ENCODE data around the gene MRPL38. TPM values are rescaled to one million over a fixed set of nuclear protein-coding genes. Genes with fewer than 3 reads are reported as not detected.

MRPL38 gene
- polyA plus RNA-seq, 2 of the 4 experiments (the other 2 are of a cell fraction) = 53.5 to 102 TPM

- 84% methylated on average over 11 of the region's 13 CpGs for WGBS (ENCODE audit: missing lambda C conversion rate)
- Histone ChIP-seq H3K4me2 (no peak overlapping the region), H3K4me1 (peaks cover 23% of the 10 kb centered on the region), H3K4me3 (no peak overlapping the region), H3K27ac (no peak overlapping the region), H3K9me3 (no peaks in the 10 kb centered on the region)
- FAIRE-seq (no peak), ATAC-seq (no peak), DNase-seq (ENCODE audit: low read depth in 1 of 2, low spot score in 1 of 2) (no peak)
- CTCF ChIA-PET = interaction anchor here (0.6 to 22.8 kb wide), 8 partner anchors 23 to 568 kb away, joined by 3 to 513 read pairs (median 4); partner anchors contain the start of gene TRIM47
- TF ChIP-seq, protein P1, sequence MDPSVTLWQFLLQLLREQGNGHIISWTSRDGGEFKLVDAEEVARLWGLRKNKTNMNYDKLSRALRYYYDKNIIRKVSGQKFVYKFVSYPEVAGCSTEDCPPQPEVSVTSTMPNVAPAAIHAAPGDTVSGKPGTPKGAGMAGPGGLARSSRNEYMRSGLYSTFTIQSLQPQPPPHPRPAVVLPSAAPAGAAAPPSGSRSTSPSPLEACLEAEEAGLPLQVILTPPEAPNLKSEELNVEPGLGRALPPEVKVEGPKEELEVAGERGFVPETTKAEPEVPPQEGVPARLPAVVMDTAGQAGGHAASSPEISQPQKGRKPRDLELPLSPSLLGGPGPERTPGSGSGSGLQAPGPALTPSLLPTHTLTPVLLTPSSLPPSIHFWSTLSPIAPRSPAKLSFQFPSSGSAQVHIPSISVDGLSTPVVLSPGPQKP (IDR thresholded peaks at IDR 0.05; ENCODE audit: low read depth, low read length) = no peak
- TF ChIP-seq, protein P2, sequence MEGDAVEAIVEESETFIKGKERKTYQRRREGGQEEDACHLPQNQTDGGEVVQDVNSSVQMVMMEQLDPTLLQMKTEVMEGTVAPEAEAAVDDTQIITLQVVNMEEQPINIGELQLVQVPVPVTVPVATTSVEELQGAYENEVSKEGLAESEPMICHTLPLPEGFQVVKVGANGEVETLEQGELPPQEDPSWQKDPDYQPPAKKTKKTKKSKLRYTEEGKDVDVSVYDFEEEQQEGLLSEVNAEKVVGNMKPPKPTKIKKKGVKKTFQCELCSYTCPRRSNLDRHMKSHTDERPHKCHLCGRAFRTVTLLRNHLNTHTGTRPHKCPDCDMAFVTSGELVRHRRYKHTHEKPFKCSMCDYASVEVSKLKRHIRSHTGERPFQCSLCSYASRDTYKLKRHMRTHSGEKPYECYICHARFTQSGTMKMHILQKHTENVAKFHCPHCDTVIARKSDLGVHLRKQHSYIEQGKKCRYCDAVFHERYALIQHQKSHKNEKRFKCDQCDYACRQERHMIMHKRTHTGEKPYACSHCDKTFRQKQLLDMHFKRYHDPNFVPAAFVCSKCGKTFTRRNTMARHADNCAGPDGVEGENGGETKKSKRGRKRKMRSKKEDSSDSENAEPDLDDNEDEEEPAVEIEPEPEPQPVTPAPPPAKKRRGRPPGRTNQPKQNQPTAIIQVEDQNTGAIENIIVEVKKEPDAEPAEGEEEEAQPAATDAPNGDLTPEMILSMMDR (IDR thresholded peaks at IDR 0.05) = no peak
- no peak for TF ChIP-seq EP300 (IDR thresholded peaks at IDR 0.05)
- POLR2A ChIA-PET = no interaction called here
Observed at GRCh38 chr17:75900691-75901533, 3.8 kb downstream of the MRPL38 start.

GRCh38 chr17:75899767-75900468 is 4.8 kb downstream of the MRPL38 start:
- Histone ChIP-seq H3K4me1 (peaks cover 25% of the 10 kb centered on the region), H3K27ac (no peak overlapping the region), H3K4me2 (no peak overlapping the region), H3K9me3 (no peaks in the 10 kb centered on the region), H3K4me3 (no peak overlapping the region)
- no peak for FAIRE-seq
- CTCF ChIA-PET = interaction anchor here (0.7 to 22.8 kb wide), 14 partner anchors 22 to 380 kb away, joined by 3 to 513 read pairs (median 4); partner anchors contain the start of genes CDK3, TRIM47 and WBP2
- 93% methylated on average over 23 of the region's 23 CpGs for WGBS (ENCODE audit: missing lambda C conversion rate)
- no peak for DNase-seq (ENCODE audit: low read depth in 1 of 2, low spot score in 1 of 2)
- no peak for ATAC-seq
- POLR2A ChIA-PET = no interaction called here
- TF ChIP-seq GATA3 (IDR thresholded peaks at IDR 0.05; ENCODE audit: borderline replicate concordance) (no peak), RNF2 (IDR thresholded peaks at IDR 0.05; ENCODE audit: borderline replicate concordance, low read depth) (no peak), EHMT2 (IDR thresholded peaks at IDR 0.05; ENCODE audit: low read depth) (no peak), NPAS2 (CRISPR knock-in tag; IDR thresholded peaks at IDR 0.05; ENCODE audit: borderline replicate concordance) (no peak), KDM5A (IDR thresholded peaks at IDR 0.05) (no peak), SMC3 (IDR thresholded peaks at IDR 0.05) (no peak), POLR2A (IDR thresholded peaks at IDR 0.05; ENCODE audit: low read length) (no peak), ZFP36 (IDR thresholded peaks at IDR 0.05; ENCODE audit: borderline replicate concordance, partially characterized antibody) (no peak), SREBF2 (IDR thresholded peaks at IDR 0.05) (no peak), USF2 (IDR thresholded peaks at IDR 0.05) (no peak), CHD2 (IDR thresholded peaks at IDR 0.05; ENCODE audit: low read length, partially characterized antibody) (no peak), ZSCAN20 (CRISPR knock-in tag; IDR thresholded peaks at IDR 0.05) (no peak)
- TF ChIP-seq, protein P3, sequence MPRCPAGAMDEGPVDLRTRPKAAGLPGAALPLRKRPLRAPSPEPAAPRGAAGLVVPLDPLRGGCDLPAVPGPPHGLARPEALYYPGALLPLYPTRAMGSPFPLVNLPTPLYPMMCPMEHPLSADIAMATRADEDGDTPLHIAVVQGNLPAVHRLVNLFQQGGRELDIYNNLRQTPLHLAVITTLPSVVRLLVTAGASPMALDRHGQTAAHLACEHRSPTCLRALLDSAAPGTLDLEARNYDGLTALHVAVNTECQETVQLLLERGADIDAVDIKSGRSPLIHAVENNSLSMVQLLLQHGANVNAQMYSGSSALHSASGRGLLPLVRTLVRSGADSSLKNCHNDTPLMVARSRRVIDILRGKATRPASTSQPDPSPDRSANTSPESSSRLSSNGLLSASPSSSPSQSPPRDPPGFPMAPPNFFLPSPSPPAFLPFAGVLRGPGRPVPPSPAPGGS (IDR thresholded peaks at IDR 0.05) = no peak
- TF ChIP-seq, protein P4, sequence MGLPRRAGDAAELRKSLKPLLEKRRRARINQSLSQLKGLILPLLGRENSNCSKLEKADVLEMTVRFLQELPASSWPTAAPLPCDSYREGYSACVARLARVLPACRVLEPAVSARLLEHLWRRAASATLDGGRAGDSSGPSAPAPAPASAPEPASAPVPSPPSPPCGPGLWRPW (IDR thresholded peaks at IDR 0.05) = no peak

Data from A549 (cell line).